Measurements from ENCODE around the gene VSIR.

Gene VSIR

DNA sequence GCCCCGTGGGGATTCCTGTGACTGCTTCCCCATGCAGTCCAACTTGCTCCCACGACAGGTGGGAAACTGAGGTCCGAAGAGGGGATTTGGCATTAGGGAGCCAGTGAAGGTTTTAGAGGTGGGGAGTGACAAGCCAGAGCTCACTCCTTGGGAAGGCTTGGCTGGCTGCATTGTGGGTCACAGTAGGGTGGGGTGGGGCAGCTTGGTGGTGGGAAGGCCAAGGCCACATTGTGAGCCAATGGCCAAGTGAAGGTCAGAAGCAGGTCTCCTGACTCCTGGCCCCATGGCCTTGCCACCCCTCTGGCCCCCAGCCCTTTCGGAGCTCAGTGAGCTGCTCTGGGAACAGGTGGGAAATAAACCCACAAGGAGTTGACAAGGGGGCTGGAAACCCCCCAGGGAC, 56.3 kb downstream of the VSIR start:
- Histone ChIP-seq H3K27ac (ENCODE audit: low read length, poor library complexity, severe bottlenecking) (no peak overlapping the region), H3K4me2 (ENCODE audit: low read length, poor library complexity, severe bottlenecking) (no peak overlapping the region), H3K79me1 (replicated peaks; ENCODE audit: low read length, poor library complexity, severe bottlenecking) (no peaks in the 10 kb centered on the region), H2BK12ac (ENCODE audit: low read length in 2 of 2) (no peak overlapping the region), H3K27me3 (ENCODE audit: control insufficient read depth in 1 of 2, insufficient read depth in 1 of 2, low read length in 2 of 2) (peaks cover 4 to 56% of the 10 kb centered on the region in 2 experiments), H3K36me3 (ENCODE audit: control insufficient read depth in 1 of 2, insufficient read depth in 2 of 2, low read depth in 1 of 2, low read length in 2 of 2) (no peaks in the 10 kb centered on the region), H3K18ac (ENCODE audit: low read depth in 1 of 2, low read length in 2 of 2) (no peak overlapping the region), H3K4ac (ENCODE audit: low read depth in 1 of 2, low read length in 2 of 2) (no peak overlapping the region), H4K91ac (ENCODE audit: low read length) (no peak overlapping the region), H2BK120ac (ENCODE audit: low read depth, low read length) (no peak overlapping the region), H2BK15ac (ENCODE audit: low read depth, poor library complexity, severe bottlenecking) (no peak overlapping the region), H3K4me3 (ENCODE audit: insufficient read depth in 1 of 2, low read depth in 1 of 2, low read length in 2 of 2) (no peak overlapping the region), H3K23ac (ENCODE audit: low read length in 2 of 2) (no peak overlapping the region), H3K9me3 (ENCODE audit: control insufficient read depth, low read length) (no peaks in the 10 kb centered on the region), H2BK5ac (ENCODE audit: low read depth, low read length, poor library complexity, severe bottlenecking) (no peak overlapping the region), H3K9ac (ENCODE audit: low read length) (no peak overlapping the region), H2AK5ac (ENCODE audit: low read length, severe bottlenecking) (no peak overlapping the region), H3K4me1 (ENCODE audit: control insufficient read depth, insufficient read depth, low read depth, low read length) (no peaks in the 10 kb centered on the region), H4K8ac (ENCODE audit: low read length) (no peak overlapping the region), H3K14ac (ENCODE audit: low read length in 2 of 2) (no peak overlapping the region), H2AFZ (ENCODE audit: low read depth, low read length) (no peak overlapping the region)
- WGBS, result 80% methylated on average over 4 of the region's 4 CpGs
- DNase-seq, result no peak

DNA sequence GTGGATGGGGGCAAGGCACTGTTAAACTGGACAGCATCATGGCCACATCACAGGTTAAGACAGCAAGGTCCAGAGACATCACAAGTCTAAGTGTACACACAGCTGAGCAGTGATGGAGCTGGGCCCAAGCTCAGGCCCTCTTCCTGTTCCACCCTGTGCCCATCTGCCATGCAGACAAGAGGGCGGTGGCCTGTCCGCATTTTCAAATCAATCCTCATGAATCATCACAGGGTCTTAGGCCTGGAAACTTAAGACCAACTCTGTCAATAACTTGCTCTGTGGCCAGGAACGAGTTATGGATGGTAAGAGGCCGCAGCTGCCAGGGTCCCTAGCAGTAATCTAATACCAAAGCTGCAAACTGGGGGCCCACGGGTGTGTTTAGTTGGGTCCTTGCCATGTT, 56.9 kb downstream of the VSIR start:
- H4K91ac ChIP-seq (ENCODE audit: low read length), result no peak overlapping the region
- H3K27me3 ChIP-seq (ENCODE audit: control insufficient read depth in 1 of 2, insufficient read depth in 1 of 2, low read length in 2 of 2), result peaks cover 4 to 54% of the 10 kb centered on the region in 2 experiments
- no peaks in the 10 kb centered on the region for H3K9me3 ChIP-seq (ENCODE audit: control insufficient read depth, low read length)
- DNase-seq, result no peak
- no peak overlapping the region for H3K4me3 ChIP-seq (ENCODE audit: insufficient read depth in 1 of 2, low read depth in 1 of 2, low read length in 2 of 2)
- no peak overlapping the region for H3K27ac ChIP-seq (ENCODE audit: low read length, poor library complexity, severe bottlenecking)
- H3K4me2 ChIP-seq (ENCODE audit: low read length, poor library complexity, severe bottlenecking), result no peak overlapping the region
- no peak overlapping the region for H4K8ac ChIP-seq (ENCODE audit: low read length)
- H3K4me1 ChIP-seq (ENCODE audit: control insufficient read depth, insufficient read depth, low read depth, low read length), result no peaks in the 10 kb centered on the region
- H2AFZ ChIP-seq (ENCODE audit: low read depth, low read length), result no peak overlapping the region
- no peak overlapping the region for H3K18ac ChIP-seq (ENCODE audit: low read depth in 1 of 2, low read length in 2 of 2)
- no peak overlapping the region for H2AK5ac ChIP-seq (ENCODE audit: low read length, severe bottlenecking)
- no peak overlapping the region for H3K23ac ChIP-seq (ENCODE audit: low read length in 2 of 2)
- H2BK12ac ChIP-seq (ENCODE audit: low read length in 2 of 2), result no peak overlapping the region
- H2BK15ac ChIP-seq (ENCODE audit: low read depth, poor library complexity, severe bottlenecking), result no peak overlapping the region
- H3K4ac ChIP-seq (ENCODE audit: low read depth in 1 of 2, low read length in 2 of 2), result no peak overlapping the region
- WGBS, result 80% methylated on average over 4 of the region's 5 CpGs
- H3K9ac ChIP-seq (ENCODE audit: low read length), result no peak overlapping the region
- peak overlapping the region in 1 of 2 experiments; percentile 26 for H3K14ac ChIP-seq (ENCODE audit: low read length in 2 of 2)
- no peak overlapping the region for H2BK120ac ChIP-seq (ENCODE audit: low read depth, low read length)
- no peaks in the 10 kb centered on the region for H3K79me1 ChIP-seq (replicated peaks; ENCODE audit: low read length, poor library complexity, severe bottlenecking)
- no peak overlapping the region for H2BK5ac ChIP-seq (ENCODE audit: low read depth, low read length, poor library complexity, severe bottlenecking)
- H3K36me3 ChIP-seq (ENCODE audit: control insufficient read depth in 1 of 2, insufficient read depth in 2 of 2, low read depth in 1 of 2, low read length in 2 of 2), result no peaks in the 10 kb centered on the region

DNA sequence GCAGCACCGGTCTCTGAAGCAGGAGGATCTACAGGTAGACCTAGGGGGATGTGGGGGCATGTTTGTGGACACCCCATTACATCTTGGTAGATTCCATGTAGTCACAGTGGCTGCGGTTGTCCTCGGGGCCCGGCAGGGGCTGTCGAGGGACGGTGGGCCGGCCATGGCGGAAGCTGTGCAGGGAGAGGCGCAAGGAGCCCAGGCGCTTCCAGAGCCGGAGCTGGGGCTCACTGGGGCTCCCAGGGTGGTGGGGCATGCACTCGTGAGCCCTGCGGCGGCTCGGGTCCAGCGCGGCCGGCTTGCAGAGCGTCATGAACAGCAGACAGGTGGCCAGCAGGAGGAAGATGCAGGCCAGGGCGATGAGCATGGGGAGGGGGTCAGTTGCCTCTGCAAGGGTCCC, 57.5 kb downstream of the VSIR start:
- no peak for DNase-seq
- Histone ChIP-seq H3K36me3 (ENCODE audit: control insufficient read depth in 1 of 2, insufficient read depth in 2 of 2, low read depth in 1 of 2, low read length in 2 of 2) (no peaks in the 10 kb centered on the region), H3K27ac (ENCODE audit: low read length, poor library complexity, severe bottlenecking) (no peak overlapping the region), H2BK120ac (ENCODE audit: low read depth, low read length) (no peak overlapping the region), H3K9me3 (ENCODE audit: control insufficient read depth, low read length) (no peaks in the 10 kb centered on the region), H2BK5ac (ENCODE audit: low read depth, low read length, poor library complexity, severe bottlenecking) (no peak overlapping the region), H4K8ac (ENCODE audit: low read length) (peak overlapping the region; percentile 7), H3K4ac (ENCODE audit: low read depth in 1 of 2, low read length in 2 of 2) (no peak overlapping the region), H2AK5ac (ENCODE audit: low read length, severe bottlenecking) (no peak overlapping the region), H2AFZ (ENCODE audit: low read depth, low read length) (no peak overlapping the region), H3K4me2 (ENCODE audit: low read length, poor library complexity, severe bottlenecking) (no peak overlapping the region), H3K4me1 (ENCODE audit: control insufficient read depth, insufficient read depth, low read depth, low read length) (peaks cover 5% of the 10 kb centered on the region), H3K79me1 (replicated peaks; ENCODE audit: low read length, poor library complexity, severe bottlenecking) (no peaks in the 10 kb centered on the region), H3K18ac (ENCODE audit: low read depth in 1 of 2, low read length in 2 of 2) (no peak overlapping the region), H3K14ac (ENCODE audit: low read length in 2 of 2) (no peak overlapping the region), H2BK12ac (ENCODE audit: low read length in 2 of 2) (no peak overlapping the region), H4K91ac (ENCODE audit: low read length) (no peak overlapping the region), H2BK15ac (ENCODE audit: low read depth, poor library complexity, severe bottlenecking) (no peak overlapping the region), H3K27me3 (ENCODE audit: control insufficient read depth in 1 of 2, insufficient read depth in 1 of 2, low read length in 2 of 2) (peaks cover under 1 to 51% of the 10 kb centered on the region in 2 experiments), H3K23ac (ENCODE audit: low read length in 2 of 2) (no peak overlapping the region), H3K9ac (ENCODE audit: low read length) (no peak overlapping the region), H3K4me3 (ENCODE audit: insufficient read depth in 1 of 2, low read depth in 1 of 2, low read length in 2 of 2) (no peak overlapping the region)
- 93% methylated on average over 20 of the region's 20 CpGs for WGBS

DNA sequence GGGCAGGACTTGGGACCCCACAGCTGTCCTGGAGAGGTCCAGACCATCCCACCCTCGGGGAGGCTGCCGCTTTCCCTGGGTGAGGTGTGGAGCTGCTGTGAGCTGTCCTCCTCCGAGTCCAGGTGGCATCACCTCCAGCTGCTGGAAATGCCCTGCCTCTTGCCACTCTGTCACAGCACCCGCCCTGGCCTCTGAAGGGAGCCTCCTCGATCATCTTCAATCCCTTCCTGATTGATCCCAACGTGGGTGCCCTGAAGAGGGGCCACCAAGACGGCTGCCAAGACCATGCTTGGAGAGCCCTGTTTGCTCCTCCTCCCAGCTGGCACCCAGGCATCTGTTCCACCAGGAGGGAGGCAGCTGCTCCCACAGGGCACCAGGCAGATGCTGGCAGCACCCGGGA, 58.3 kb downstream of the VSIR start:
- Histone ChIP-seq H3K23ac (ENCODE audit: low read length in 2 of 2) (peak overlapping the region in 1 of 2 experiments; percentile 70), H3K4ac (ENCODE audit: low read depth in 1 of 2, low read length in 2 of 2) (no peak overlapping the region), H3K27ac (ENCODE audit: low read length, poor library complexity, severe bottlenecking) (no peak overlapping the region), H3K79me1 (replicated peaks; ENCODE audit: low read length, poor library complexity, severe bottlenecking) (no peaks in the 10 kb centered on the region), H4K8ac (ENCODE audit: low read length) (no peak overlapping the region), H2AK5ac (ENCODE audit: low read length, severe bottlenecking) (no peak overlapping the region), H3K4me3 (ENCODE audit: insufficient read depth in 1 of 2, low read depth in 1 of 2, low read length in 2 of 2) (no peak overlapping the region), H2BK5ac (ENCODE audit: low read depth, low read length, poor library complexity, severe bottlenecking) (no peak overlapping the region), H3K27me3 (ENCODE audit: control insufficient read depth in 1 of 2, insufficient read depth in 1 of 2, low read length in 2 of 2) (peaks cover 0 to 48% of the 10 kb centered on the region in 2 experiments), H4K91ac (ENCODE audit: low read length) (no peak overlapping the region), H2BK120ac (ENCODE audit: low read depth, low read length) (no peak overlapping the region), H3K4me1 (ENCODE audit: control insufficient read depth, insufficient read depth, low read depth, low read length) (peaks cover 5% of the 10 kb centered on the region), H3K36me3 (ENCODE audit: control insufficient read depth in 1 of 2, insufficient read depth in 2 of 2, low read depth in 1 of 2, low read length in 2 of 2) (no peaks in the 10 kb centered on the region), H3K9me3 (ENCODE audit: control insufficient read depth, low read length) (no peaks in the 10 kb centered on the region), H3K9ac (ENCODE audit: low read length) (peak overlapping the region; percentile 86), H3K4me2 (ENCODE audit: low read length, poor library complexity, severe bottlenecking) (no peak overlapping the region), H2BK12ac (ENCODE audit: low read length in 2 of 2) (no peak overlapping the region), H3K18ac (ENCODE audit: low read depth in 1 of 2, low read length in 2 of 2) (no peak overlapping the region), H3K14ac (ENCODE audit: low read length in 2 of 2) (no peak overlapping the region), H2AFZ (ENCODE audit: low read depth, low read length) (no peak overlapping the region), H2BK15ac (ENCODE audit: low read depth, poor library complexity, severe bottlenecking) (no peak overlapping the region)
- no peak for DNase-seq
- 90% methylated on average over 8 of the region's 8 CpGs for WGBS

Data from mesenchymal stem cell (in vitro differentiated cells and primary cell).